Trophoblast cell (in vitro differentiated cells and primary cell): Measurements from ENCODE around the gene SPPL3.
A peak's percentile ranks its signal among the peaks of the same experiment; 100 is the strongest.

ENCODE experiments used
- DNase-seq, 2 donors: peaks; one replicate each; pipeline ENCODE4 v3.0.0-alpha.2; 2016
- H2AFZ ChIP-seq: 2 replicates; pipeline ENCODE4 v1.6.1; 2013; ENCODE audit warnings: low read length, moderate library complexity, mild to moderate bottlenecking; ENCODE audit not compliant: insufficient read depth, poor library complexity
- H2AK5ac ChIP-seq: 2 replicates; pipeline ENCODE4 v1.6.1; 2013; ENCODE audit warnings: mild to moderate bottlenecking, low read length
- H2BK120ac ChIP-seq: 2 replicates; pipeline ENCODE4 v1.6.1; 2013; ENCODE audit warnings: low read length, mild to moderate bottlenecking, moderate library complexity; ENCODE audit not compliant: insufficient read depth, poor library complexity
- H2BK12ac ChIP-seq: 2 replicates; pipeline ENCODE4 v1.6.1; 2013; ENCODE audit warnings: mild to moderate bottlenecking, low read length, moderate library complexity
- H2BK5ac ChIP-seq: 2 replicates; pipeline ENCODE4 v1.6.1; 2013; ENCODE audit warnings: low read length, low read depth, moderate library complexity, mild to moderate bottlenecking; ENCODE audit not compliant: poor library complexity
- H3K14ac ChIP-seq: 2 replicates; pipeline ENCODE4 v1.6.1; 2013; ENCODE audit warnings: mild to moderate bottlenecking, low read length
- H3K18ac ChIP-seq: 2 replicates; pipeline ENCODE4 v1.6.1; 2013; ENCODE audit warnings: mild to moderate bottlenecking, low read length
- H3K23ac ChIP-seq: 2 replicates; pipeline ENCODE4 v1.6.1; 2013; ENCODE audit warnings: low read length
- H3K27ac ChIP-seq: 2 replicates; pipeline ENCODE4 v1.5.1; 2013; ENCODE audit warnings: low read depth, mild to moderate bottlenecking, inconsistent platforms, low read length, moderate library complexity
- H3K27me3 ChIP-seq: 2 replicates; pipeline ENCODE4 v1.6.1; 2013; ENCODE audit warnings: inconsistent platforms, mild to moderate bottlenecking, low read length, moderate library complexity; ENCODE audit not compliant: insufficient read depth
- H3K36me3 ChIP-seq, 2 experiments: 1 replicate in 1 of 2; 2 replicates in 1 of 2; pipeline ENCODE4 v1.6.1; 2013; ENCODE audit warnings: low read length in 2 of 2, mild to moderate bottlenecking in 2 of 2, moderate library complexity in 1 of 2; ENCODE audit not compliant: insufficient read depth in 2 of 2, control insufficient read depth in 1 of 2
- H3K4ac ChIP-seq: 2 replicates; pipeline ENCODE4 v1.6.1; 2013; ENCODE audit warnings: low read depth, mild to moderate bottlenecking, low read length, moderate library complexity
- H3K4me1 ChIP-seq, 2 experiments: 1 replicate in 1 of 2; 2 replicates in 1 of 2; pipeline ENCODE4 v1.6.1; 2013; ENCODE audit warnings: low read length in 2 of 2, mild to moderate bottlenecking in 2 of 2, moderate library complexity in 1 of 2; ENCODE audit not compliant: insufficient read depth in 2 of 2, control insufficient read depth in 1 of 2
- H3K4me2 ChIP-seq: 2 replicates; pipeline ENCODE4 v1.6.1; 2013; ENCODE audit warnings: inconsistent platforms, mild to moderate bottlenecking, low read length, moderate library complexity
- H3K4me3 ChIP-seq: 2 replicates; pipeline ENCODE4 v1.5.1; 2013; ENCODE audit warnings: mild to moderate bottlenecking, low read depth, low read length, inconsistent platforms
- H3K79me1 ChIP-seq: one replicate; pipeline ENCODE4 v1.6.1; 2013; ENCODE audit warnings: low read length
- H3K79me2 ChIP-seq: 2 replicates; pipeline ENCODE4 v1.6.1; 2013; ENCODE audit warnings: low read length, mild to moderate bottlenecking; ENCODE audit not compliant: control insufficient read depth, insufficient read depth, poor library complexity
- H3K9ac ChIP-seq: 2 replicates; pipeline ENCODE4 v1.6.1; 2013; ENCODE audit warnings: mild to moderate bottlenecking, low read length
- H3K9me3 ChIP-seq: 2 replicates; pipeline ENCODE4 v1.6.1; 2013; ENCODE audit warnings: low read depth, mild to moderate bottlenecking, control low read depth, inconsistent platforms, low read length; ENCODE audit not compliant: insufficient read depth
- H4K12ac ChIP-seq: 2 replicates; pipeline ENCODE4 v1.6.1; 2013; ENCODE audit warnings: low read depth, mild to moderate bottlenecking, low read length, moderate library complexity
- H4K8ac ChIP-seq: 2 replicates; pipeline ENCODE4 v1.6.1; 2013; ENCODE audit warnings: low read depth, mild to moderate bottlenecking, low read length, moderate library complexity
- H4K91ac ChIP-seq: one replicate; pipeline ENCODE4 v1.6.1; 2013; ENCODE audit warnings: low read depth, mild to moderate bottlenecking, low read length, moderate library complexity
- WGBS: extraction: QIAGEN DNeasy Blood & Tissue Kit; methylation state at CpG from one replicate; pipeline ENCODE4 v1.1.7; 2013; ENCODE audit warnings: missing lambda C conversion rate; ENCODE audit not compliant: insufficient read length, insufficient coverage; ENCODE audit errors: extremely low coverage; 5-methylcytosine and 5-hydroxymethylcytosine counted together

Gene SPPL3

GRCh38 chr12:120862664-120863063, 41.5 kb downstream of the SPPL3 start:
- Histone ChIP-seq H3K79me1 (no peaks in the 10 kb centered on the region), H3K79me2 (no peaks in the 10 kb centered on the region), H3K4ac (no peak overlapping the region), H3K9ac (no peak overlapping the region), H4K8ac (no peak overlapping the region), H3K18ac (no peak overlapping the region), H3K4me3 (no peak overlapping the region), H2BK12ac (no peak overlapping the region), H4K12ac (no peak overlapping the region), H3K27me3 (no peaks in the 10 kb centered on the region), H2AK5ac (no peak overlapping the region), H2AFZ (no peak overlapping the region), H3K27ac (no peak overlapping the region), H3K14ac (no peak overlapping the region), H2BK120ac (no peak overlapping the region), H3K4me1 (no peaks in the 10 kb centered on the region), H3K36me3 (no peaks in the 10 kb centered on the region), H2BK5ac (no peak overlapping the region), H3K9me3 (peaks cover 2% of the 10 kb centered on the region), H3K4me2 (no peak overlapping the region), H3K23ac (no peak overlapping the region), H4K91ac (no peak overlapping the region)
- no peak for DNase-seq
- WGBS = no CpG with 5 or more reads among the region's 1 CpG

- DNase-seq = no peak
- Histone ChIP-seq H4K8ac (no peak overlapping the region), H3K9me3 (peaks cover 2% of the 10 kb centered on the region), H3K14ac (no peak overlapping the region), H3K79me2 (no peaks in the 10 kb centered on the region), H3K36me3 (no peaks in the 10 kb centered on the region), H2AFZ (no peak overlapping the region), H2BK5ac (no peak overlapping the region), H3K4me3 (no peak overlapping the region), H2BK120ac (no peak overlapping the region), H3K23ac (no peak overlapping the region), H3K4me2 (no peak overlapping the region), H2AK5ac (no peak overlapping the region), H2BK12ac (no peak overlapping the region), H3K4ac (no peak overlapping the region), H3K18ac (no peak overlapping the region), H3K27ac (no peak overlapping the region), H3K79me1 (no peaks in the 10 kb centered on the region), H3K9ac (no peak overlapping the region), H4K12ac (no peak overlapping the region), H3K4me1 (no peaks in the 10 kb centered on the region), H4K91ac (no peak overlapping the region), H3K27me3 (no peaks in the 10 kb centered on the region)
- no CpG with 5 or more reads among the region's 3 CpGs for WGBS
These were observed 42.9 kb downstream of the SPPL3 start for GRCh38 chr12:120861074-120861795.

GRCh38 chr12:120858306-120859088, 45.7 kb downstream of the SPPL3 start:
- Histone ChIP-seq H3K4me2 (no peak overlapping the region), H3K4me1 (no peaks in the 10 kb centered on the region), H2BK120ac (no peak overlapping the region), H2AK5ac (no peak overlapping the region), H2BK5ac (no peak overlapping the region), H4K91ac (no peak overlapping the region), H3K27ac (no peak overlapping the region), H3K18ac (no peak overlapping the region), H4K8ac (no peak overlapping the region), H3K4ac (no peak overlapping the region), H3K79me2 (no peaks in the 10 kb centered on the region), H3K4me3 (no peak overlapping the region), H3K14ac (no peak overlapping the region), H3K9ac (no peak overlapping the region), H3K23ac (no peak overlapping the region), H3K79me1 (no peaks in the 10 kb centered on the region), H3K36me3 (no peaks in the 10 kb centered on the region), H4K12ac (no peak overlapping the region), H2BK12ac (no peak overlapping the region), H2AFZ (no peak overlapping the region), H3K9me3 (peaks cover 2% of the 10 kb centered on the region), H3K27me3 (no peaks in the 10 kb centered on the region)
- WGBS = no CpG with 5 or more reads among the region's 13 CpGs
- DNase-seq = no peak

DNA sequence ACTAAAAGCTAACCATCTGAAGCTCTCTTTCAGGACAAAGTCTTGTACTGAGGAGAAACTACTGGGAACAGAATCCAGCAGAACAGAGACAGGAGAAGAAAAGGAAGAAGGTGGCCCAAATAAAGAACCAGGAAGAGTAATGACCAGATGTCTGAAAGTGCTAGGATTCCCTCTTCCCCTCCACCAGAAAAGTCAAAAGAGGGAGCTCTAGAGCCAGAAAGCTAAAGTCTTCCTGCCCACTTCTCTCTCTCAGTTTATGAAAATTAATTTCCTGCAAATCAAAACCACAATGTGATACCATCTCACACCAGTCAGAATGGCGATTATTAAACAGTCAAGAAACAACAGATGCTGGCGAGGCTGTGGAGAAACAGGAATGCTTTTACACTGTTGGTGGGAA, 47.2 kb downstream of the SPPL3 start:
- no CpG with 5 or more reads among the region's 2 CpGs for WGBS

More for the DNA sequence above, 47.2 kb downstream of the SPPL3 start:
- no peaks in the 10 kb centered on the region for H3K27me3 ChIP-seq
- H4K8ac ChIP-seq = no peak overlapping the region
- H2BK120ac ChIP-seq = no peak overlapping the region
- H2BK12ac ChIP-seq = no peak overlapping the region
- H3K4me3 ChIP-seq = no peak overlapping the region
- DNase-seq = peak in 1 of 2 donors; percentile 26
- H3K23ac ChIP-seq = no peak overlapping the region
- no peak overlapping the region for H3K27ac ChIP-seq
- H2AFZ ChIP-seq = no peak overlapping the region
- no peak overlapping the region for H3K4me2 ChIP-seq
- peaks cover 2% of the 10 kb centered on the region for H3K9me3 ChIP-seq
- H3K79me2 ChIP-seq = no peaks in the 10 kb centered on the region
- no peaks in the 10 kb centered on the region for H3K4me1 ChIP-seq
- no peak overlapping the region for H3K9ac ChIP-seq
- no peak overlapping the region for H2BK5ac ChIP-seq
- no peak overlapping the region for H3K4ac ChIP-seq
- no peak overlapping the region for H3K18ac ChIP-seq
- no peak overlapping the region for H4K91ac ChIP-seq
- no peaks in the 10 kb centered on the region for H3K36me3 ChIP-seq
- no peak overlapping the region for H3K14ac ChIP-seq
- no peak overlapping the region for H2AK5ac ChIP-seq
- no peak overlapping the region for H4K12ac ChIP-seq
- no peaks in the 10 kb centered on the region for H3K79me1 ChIP-seq
